NCI-H1048 (cell line): ENCODE results near the gene ELMO1.

ENCODE experiments used
- DNase-seq: peaks from one replicate; lab custom pipeline; 2025; lab: John Stamatoyannopoulos, UW

The ELMO1 gene

DNA sequence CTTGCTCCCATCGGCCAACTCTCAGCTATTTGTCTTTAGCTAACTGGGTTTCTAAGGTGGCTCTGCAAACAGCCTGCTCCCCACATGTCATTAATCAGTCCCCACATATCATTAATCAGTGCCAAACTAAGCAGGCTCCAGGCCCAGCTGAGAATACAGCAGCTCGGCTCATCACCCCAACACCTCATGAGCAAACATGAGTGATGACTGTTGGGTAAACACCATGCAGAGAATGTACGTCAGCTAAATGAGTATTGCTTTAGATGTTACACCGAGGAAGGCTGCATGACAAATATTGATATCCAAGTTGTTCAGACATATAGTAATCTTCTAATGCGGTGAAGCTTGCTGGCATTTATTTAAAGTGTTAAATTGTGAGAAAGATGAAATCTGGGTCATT, 536.9 kb downstream of the ELMO1 start:
- DNase-seq = no peak

DNA sequence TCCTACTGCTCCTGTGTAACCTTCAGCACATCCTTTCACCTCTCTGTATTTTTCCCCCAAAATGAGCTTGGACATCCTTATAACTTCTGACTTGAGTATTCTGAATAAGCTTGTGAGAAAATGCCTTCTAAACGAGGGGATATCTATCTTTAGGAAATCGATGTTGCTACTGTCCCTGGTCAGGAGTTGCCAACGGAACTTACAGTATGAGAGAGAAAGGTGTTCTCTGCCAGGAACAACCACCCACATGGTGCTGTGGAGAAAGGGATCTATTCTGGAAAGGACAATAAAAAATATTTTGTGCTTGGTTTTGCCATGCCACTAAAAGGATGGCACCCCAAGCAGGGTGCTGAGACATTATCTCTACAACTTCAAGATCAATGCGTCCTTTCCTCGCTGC, 537.8 kb downstream of the ELMO1 start:
- no peak for DNase-seq

DNA sequence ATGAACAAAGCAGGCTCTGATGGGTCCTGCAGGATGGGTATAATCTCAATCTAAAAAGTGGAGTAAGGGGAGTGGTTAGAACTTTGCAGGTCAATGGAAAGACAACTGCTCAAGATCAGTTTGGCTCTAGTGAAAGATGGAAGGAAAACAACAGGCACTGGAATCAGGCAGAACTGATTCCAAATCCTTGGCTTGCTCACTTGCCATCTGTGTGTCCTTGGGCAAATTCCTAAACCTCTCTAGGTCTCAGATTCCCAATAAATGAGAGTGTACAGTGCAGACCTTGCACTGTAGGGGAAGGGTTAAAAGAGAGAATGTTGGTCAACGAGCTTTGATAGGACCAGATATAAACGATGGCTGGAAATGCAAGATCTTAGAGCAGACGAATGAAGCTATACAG, 538.3 kb downstream of the ELMO1 start:
- DNase-seq = no peak

DNA sequence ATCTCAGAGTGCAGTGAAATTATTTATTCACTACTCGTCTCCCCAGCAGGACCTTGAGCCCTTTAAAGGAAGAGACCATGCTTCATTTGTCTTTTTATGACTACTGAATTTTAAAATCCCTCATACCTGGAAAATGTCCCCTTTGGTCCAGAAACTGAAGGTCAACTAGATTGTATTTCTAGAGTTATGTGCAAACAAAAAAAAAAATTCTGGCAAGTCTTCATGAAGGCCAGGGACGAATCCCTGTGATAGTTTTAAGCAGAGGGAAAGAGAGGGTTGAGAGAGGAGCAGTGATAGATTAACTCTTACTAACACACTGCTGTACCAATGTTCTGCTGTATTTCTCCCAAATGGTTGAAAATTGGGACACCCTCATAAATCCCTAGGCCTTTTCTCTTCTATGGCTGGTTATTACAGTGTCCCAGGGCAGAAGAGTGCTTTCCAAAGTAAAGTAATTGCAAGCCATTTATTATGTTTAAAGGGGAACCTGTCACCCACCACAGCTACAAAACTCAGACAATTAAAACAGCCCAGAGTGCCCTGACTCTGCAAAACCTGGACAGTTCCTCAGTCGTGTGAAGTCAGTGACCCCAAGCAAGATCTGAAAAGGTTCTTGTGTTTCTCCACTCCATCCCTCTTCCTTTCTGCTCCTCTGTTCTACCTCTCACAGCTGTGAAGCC, 541.6 kb downstream of the ELMO1 start:
- DNase-seq = no peak

DNA sequence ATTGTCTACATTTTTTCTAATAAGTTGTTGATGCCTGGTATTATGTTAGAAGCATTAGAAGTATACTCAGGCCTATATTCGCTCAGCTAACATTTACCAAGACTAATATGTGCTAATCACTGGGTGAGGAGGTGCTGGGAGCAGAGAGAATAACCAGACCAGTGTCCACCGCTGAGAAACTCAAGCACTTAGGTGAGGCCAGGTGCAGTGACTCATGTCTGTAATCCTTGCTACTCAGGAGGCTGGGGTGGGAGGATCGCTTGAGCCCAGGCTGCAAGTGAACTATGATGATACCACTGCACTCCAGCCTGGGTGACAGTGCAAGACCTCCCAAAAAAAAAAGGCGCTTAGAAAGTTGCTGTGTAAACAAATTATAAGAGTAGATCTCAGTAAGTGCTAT, 542.2 kb downstream of the ELMO1 start:
- DNase-seq = no peak

DNA sequence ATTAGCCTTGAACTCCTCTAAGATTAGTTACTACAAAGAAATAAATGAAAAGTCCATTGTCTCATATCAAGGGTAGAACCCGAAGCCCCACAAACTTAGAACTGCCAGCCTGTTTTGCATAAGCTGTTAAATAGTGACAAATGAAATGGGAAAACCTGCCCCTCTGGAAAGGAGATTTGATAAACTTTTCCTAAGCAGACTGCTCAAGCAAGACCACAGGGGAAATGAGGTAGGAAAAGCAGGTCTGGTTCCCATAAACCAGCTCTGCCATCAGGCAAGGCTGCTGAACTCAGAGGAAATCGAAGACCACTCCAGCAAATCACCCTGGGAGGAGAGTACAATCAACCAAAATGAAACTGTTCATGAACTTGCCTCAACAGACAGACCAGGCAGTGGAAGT, 542.8 kb downstream of the ELMO1 start:
- DNase-seq = no peak

DNA sequence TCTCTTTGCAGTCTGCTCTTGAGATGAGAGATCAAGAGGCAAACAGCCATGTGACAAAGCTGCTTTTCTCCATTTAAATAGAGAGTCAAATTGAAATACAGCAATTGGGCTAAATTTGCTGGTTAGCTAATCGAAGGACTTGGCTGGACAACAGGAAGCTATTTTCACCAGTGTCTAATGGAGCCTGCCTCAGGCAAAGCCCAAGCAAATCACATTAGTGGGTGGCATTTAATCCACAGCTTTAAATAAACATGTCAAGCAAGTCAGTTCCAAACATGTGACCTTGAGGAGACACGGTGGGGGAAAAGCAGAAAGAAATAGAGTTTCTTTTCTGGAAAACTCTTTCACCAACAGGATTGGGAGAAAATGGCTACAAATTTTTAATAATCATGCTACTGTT, 543.9 kb downstream of the ELMO1 start:
- no peak for DNase-seq

DNA sequence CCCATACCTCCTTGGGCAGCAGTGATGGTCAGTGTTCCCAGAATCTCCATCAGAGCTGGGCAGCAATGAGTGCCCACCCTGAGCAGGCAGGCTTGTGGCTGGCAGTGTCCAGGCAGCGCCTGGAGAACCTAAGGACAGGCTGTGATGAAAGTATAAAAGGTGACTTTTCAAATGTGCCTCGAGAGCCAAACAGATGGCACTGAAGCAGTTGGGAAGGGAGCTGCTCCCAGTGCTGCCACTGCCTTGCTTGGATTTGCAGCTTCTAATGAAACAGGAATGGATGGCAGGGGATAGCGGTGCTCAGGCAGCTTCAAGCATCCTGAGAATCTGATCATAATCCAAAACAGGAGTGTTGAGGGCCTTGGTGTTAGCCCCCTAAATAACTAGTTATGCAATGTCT, 544.6 kb downstream of the ELMO1 start:
- DNase-seq = no peak

DNA sequence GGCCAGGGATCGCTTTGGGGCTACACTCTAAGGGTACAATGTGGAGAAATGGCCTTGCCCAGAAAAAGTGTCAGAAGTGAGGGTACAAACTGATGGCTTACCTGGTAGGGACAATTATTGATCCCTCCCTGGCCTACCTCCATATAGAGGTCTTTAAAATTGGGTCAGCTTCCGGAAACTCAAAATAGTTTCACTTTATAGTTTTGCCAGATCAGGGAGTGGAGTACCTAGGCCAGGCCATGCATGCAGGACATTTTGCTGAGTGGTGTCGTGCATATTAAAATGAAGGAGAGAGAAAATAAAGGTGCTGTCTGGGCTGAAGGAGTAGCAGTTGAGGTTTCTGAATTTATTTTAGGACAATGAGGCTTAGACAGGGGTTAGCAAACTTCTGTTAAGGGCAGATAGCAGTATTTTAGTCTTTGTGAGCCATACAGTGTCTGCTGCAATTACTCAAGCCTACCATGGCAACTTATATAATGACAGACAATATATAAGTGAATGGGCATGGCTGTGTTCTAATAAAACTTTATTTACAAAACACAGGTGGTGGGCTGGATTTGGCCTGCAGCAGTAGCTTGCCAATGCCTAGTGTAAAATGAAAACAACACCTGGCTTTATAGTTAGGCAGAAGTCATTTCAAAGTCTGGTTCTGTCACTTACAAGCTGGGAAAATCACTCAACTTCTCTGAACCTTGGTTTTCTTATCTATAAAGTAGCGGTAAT, 547.5 kb downstream of the ELMO1 start:
- DNase-seq = no peak

DNA sequence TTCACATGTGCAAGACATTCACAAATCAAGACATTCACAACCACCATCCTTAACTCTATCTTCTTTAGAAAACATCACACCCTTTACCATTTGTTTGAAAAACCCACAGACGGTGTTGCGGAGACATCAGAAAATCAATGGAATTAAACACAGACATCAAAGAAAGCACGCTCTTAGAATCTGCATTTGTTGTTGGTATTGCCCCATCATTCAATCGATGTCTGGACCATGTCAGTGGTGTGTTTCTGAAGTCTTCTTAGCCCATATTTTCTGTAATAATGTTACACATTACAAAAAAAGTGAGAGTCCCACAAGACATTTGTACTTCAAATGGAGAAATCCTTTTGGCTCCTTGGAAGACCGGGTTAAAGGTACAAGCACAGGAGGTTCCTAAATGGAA, 550.5 kb downstream of the ELMO1 start:
- no peak for DNase-seq

DNA sequence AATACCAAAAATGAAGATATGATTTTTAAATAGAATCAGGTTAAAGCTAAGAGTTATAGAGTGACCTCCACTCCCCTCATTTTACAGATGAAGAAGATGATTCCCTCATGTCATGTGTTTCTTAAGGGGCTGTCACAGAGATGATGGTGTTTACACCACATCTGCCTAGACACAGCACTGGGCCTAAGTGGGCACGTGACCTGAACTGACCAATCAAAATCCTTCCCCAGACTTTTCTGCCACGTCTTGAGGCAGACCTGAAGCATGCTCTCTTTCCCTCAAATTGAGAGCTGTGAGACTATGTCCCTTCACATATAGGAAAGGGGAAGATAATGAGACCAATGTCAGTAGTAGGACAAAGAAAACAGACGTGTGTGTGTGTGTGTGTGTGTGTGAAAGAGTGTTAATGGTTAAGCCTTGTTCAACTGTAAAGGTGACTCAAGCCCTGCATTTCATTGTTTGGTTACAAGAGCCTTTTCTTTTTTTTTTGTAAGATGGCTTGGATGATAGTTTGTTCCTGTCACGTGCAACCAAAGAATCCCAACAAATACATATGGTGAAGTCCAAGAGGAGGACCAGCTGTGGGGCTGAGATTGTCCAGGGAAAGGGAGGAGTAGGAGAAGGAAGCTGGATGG, 551.6 kb downstream of the ELMO1 start:
- no peak for DNase-seq

DNA sequence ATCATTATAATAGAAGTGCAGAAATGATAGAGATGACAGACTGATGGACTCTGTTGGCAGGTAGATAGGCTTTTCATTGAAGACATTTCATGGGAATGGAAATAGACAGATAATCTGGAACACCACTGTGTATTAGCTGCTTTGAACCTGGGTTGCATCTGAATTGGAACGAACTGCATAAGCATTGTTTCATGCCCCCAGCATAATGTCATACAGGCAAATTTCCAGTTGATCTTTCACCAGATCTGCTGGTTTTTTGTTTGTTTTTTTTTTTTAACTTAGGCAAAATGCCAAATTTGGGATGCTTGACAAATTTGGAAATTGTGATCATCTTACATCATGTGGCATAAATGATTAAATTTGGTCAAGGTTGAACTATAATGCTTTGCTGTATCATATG, 552.2 kb downstream of the ELMO1 start:
- no peak for DNase-seq

DNA sequence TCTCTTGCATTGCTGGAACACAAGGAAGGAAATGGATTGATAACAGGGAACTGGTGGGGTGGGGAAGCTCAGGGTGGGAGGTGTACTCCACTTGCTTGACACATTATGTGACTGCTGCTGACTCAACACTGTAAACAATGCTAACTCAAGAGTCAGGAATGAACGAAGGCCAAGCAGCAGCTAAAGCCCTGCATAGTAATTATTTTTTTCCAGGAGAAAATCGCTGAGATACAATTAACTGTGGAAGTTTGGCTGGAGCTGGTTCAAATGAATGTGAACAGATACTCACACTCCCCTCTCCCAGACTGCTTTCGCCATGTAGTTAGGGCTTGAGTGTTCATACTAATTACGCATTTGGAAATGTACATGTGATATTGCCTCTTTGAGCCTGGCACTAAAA, 553.5 kb downstream of the ELMO1 start:
- no peak for DNase-seq

DNA sequence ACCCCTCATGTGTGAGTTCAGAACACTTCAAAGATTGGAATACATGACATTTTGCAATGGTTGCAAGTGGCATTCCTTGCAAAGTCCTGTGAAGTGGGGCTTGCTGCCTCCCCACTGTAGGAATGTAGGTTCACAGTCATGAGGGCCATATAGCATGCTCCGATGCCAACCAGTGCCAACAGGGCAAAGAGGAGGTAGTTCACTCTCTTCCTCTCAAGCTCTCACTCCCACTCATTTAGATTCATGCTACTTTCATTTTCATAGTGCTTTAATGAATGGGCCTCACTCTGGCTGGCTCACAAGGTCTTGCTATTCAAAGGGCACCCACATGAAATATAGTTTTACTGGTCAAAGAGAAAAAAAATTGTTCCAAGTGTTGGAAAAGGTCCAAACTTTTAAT, 554.5 kb downstream of the ELMO1 start:
- DNase-seq = no peak

DNA sequence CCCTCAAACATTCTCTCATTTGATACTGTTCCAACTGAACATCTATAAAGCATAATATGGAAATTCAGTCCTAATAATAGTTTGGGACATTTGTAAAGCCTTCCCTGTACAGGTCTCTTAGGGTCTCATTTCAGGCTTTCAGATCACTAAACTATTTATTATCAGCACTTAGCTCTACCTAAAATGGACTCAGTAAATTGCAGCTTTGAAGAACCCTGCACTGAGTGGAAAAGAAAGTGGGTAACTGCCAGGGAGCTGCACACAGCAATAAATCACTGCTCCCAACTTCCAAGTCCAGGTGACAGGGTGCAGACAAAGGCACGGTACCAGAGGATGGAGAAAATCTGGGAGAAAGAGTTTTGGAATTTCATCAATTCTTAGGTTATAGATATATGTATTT, 559.5 kb downstream of the ELMO1 start:
- no peak for DNase-seq

DNA sequence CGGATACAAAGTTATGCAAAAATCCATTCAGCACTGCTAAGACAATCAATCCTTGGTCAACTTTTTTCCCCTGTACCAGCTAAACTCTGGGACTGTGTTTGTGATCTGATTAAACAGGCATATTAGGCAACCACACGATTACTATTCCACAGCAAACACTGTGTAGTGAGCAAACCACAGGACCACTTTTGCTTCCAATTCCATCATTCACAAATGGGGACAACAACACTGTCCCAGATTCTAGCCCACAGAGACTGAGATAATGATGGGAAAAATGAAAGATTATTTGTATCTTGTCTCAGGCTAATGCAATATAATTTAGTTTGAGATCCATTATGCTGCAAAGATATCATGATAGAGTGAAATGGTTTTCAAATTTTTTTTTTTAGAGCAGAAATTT, 560.7 kb downstream of the ELMO1 start:
- no peak for DNase-seq

DNA sequence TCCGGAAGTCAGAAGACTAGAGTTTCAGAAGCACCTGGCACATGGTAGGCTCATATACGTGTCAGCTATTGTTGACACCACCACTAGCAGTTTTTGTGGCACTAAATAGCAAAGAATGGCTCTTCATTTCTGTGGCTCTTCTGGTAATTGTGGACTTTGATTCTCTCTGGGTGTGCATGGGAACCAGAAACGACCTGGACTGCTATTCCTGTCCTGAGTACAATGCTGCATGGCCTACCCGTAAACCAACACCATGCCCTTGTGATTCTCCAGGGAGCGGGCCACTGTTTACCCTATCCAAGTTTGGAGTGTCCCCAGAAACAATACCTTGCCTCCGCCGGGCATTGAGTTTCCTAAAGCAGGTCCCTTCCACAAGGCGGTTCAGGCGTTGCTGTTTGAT, 561.4 kb downstream of the ELMO1 start:
- no peak for DNase-seq

DNA sequence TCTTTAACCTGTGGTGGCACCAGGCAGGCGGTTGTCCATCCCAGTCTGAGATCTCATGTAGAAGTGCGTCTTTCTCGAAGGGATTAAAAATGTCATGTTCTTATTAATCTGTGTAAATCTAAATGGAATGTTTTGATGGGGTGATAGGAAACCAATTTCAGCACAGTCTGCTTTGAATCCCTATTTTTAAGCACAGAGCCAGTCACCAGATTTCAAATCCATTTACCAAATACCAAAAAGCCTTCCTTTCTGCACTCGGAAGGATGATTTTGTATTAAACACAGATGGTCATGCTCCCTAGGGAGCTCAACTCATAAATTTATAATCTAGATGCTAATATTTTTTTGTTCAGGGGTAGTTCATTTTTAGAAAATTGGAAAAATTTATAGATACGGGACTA, 563.8 kb downstream of the ELMO1 start:
- no peak for DNase-seq

DNA sequence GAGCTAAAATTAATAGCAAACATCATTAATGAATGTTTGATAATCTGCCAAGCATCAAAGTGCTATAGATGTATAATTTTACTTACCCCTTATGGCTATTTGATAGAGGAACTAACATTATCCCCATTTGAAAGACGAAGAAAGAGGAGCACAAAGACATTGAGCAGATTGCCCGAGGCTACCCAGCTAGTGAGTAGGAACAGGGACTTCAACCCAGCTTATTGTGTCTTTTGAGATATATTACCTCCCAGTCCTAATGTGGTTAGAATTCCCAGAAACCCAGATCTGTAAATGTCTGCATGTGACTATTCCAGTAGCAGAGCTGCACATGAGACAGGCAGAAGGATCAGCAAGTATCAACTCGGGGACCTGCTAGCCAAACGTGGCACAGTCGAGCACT, 564.3 kb downstream of the ELMO1 start:
- no peak for DNase-seq

DNA sequence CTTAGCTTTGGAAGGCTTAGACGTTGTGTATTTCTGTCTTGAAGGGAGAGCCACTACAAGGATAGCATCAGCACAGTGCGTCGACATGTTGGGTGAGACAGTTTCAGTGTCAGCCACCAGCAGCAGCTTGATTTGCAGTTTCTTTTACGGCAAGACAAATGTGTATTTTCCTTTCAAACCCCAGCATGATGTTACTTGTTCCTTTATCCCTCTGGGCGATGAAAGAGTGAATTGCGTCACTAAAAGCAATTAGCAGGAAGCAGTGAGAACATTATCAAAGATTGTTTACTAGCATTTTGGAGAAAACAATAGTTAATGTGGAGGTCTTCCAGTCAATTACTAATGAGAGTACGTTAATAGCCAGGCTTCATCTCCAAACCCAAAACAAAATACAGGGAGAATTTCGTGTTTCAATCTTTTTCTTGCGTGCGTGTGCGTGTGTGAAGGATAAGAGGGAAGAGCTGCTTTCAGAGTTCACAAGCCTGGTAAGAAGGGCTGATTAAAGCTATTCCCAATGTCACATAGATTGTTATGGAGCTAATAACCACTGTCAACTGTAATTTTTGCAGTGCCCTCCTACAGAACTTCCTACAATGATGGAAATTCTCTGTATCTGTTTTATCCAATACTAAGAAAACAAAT, 567.3 kb downstream of the ELMO1 start:
- no peak for DNase-seq

DNA sequence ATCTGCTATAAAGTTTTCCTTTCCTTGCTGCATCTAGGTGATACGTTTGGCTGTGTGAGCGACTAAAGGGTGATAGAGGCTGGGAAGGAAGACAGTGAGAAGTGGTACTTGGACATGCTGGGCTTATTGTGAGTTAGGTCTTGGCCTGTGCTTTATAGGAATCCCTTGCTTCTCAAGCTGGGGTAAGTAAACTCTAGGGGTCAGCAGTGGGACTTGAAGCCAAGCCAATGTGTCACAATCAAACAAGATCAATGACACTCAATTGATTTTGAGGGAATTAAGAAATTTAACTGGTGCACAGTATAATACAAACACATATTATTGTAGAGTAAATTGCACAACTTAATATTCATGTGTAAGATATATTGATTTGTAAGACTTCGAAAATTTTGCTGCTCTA, 568.6 kb downstream of the ELMO1 start:
- DNase-seq = no peak

DNA sequence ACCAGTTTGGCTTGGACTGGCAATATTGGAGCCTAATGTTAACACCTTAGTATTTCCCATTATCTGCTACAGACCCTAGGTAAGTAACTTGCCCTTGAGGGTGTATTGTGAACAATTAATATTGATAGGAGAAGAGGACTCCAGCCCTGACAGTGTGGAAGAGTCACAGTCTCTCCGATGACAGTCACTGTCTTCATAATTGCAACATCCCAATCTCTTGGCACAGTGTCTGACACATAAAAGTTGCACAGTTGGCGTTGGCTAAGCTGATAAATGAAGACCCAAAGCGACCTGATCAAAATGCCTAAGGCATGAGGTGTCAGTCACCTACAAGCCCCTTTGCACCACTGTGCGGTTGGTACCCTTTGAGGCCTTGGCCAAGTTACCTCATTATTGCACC, 569.6 kb downstream of the ELMO1 start:
- DNase-seq = no peak

DNA sequence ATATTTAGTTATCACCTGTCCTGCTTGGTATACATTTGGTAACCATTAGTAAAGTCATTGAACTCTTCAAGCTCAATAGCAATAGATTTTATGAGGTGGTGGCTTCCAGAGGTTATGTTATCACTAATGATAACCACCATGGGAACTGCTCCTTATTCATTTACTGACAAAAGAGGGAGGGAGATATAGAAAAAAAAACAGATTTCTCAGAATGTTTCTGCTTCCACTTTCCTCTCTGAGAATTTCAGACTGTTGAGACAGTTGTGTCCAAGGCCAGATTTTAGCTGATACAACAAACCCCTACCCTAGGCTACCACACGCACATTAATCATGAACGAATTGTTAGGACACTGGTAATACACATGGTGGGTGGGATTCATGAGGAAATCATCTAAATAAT, 570.4 kb downstream of the ELMO1 start:
- DNase-seq = no peak
